Muscle of leg (tissue), 11 donors: ENCODE measurements around the gene KRTAP10-3. TPM values are rescaled to one million over a fixed set of nuclear protein-coding genes. Genes with fewer than 3 reads are reported as not detected.
A peak's percentile ranks its signal among the peaks of the same experiment; 100 is the strongest.

Experiments used
- DNase-seq: peaks from one replicate; pipeline ENCODE4 v3.0.0; 2013
- H3K27ac ChIP-seq: one replicate; pipeline ENCODE4 v1.5.1; 2013; ENCODE audit warnings: mild to moderate bottlenecking, low read length, control low read depth
- H3K27me3 ChIP-seq: one replicate; pipeline ENCODE4 v1.6.1; 2013; ENCODE audit warnings: low read length; ENCODE audit not compliant: control insufficient read depth, insufficient read depth
- H3K36me3 ChIP-seq: one replicate; pipeline ENCODE4 v1.6.1; 2013; ENCODE audit warnings: low read length; ENCODE audit not compliant: control insufficient read depth, insufficient read depth
- H3K4me1 ChIP-seq: one replicate; pipeline ENCODE4 v1.6.1; 2013; ENCODE audit warnings: low read length; ENCODE audit not compliant: control insufficient read depth, insufficient read depth
- H3K4me3 ChIP-seq: one replicate; pipeline ENCODE4 v1.5.1; 2013; ENCODE audit warnings: low read length, control low read depth
- H3K9me3 ChIP-seq: replicated peaks from 2 replicates; pipeline ENCODE4 v1.6.1; 2013; ENCODE audit warnings: low read depth, low read length; ENCODE audit not compliant: control insufficient read depth
- WGBS: methylation state at CpG from one replicate; pipeline ENCODE4 v1.1.5; 2013; ENCODE audit warnings: missing lambda C conversion rate; ENCODE audit not compliant: insufficient coverage; 5-methylcytosine and 5-hydroxymethylcytosine counted together
- polyA plus RNA-seq, 8 donors: library from polyadenylated mRNA; unstranded; fragments of 120-200 nt; gene quantifications; one replicate each; pipeline versions ENCODE4 v1.2.1 to v1.2.3, GENCODE V29; 2013; ENCODE audit warnings: inconsistent platforms in 1 of 8, low replicate concordance in 1 of 8; ENCODE audit not compliant: insufficient read length in 8 of 8, insufficient read depth in 1 of 8
- total RNA-seq: library from RNA; stranded (reverse); fragments of 120-200 nt; gene quantifications from one replicate; pipeline ENCODE4 v1.2.4, GENCODE V29; 2013

The KRTAP10-3 gene
- total and polyA plus RNA-seq, 9 donors: not detected

DNA sequence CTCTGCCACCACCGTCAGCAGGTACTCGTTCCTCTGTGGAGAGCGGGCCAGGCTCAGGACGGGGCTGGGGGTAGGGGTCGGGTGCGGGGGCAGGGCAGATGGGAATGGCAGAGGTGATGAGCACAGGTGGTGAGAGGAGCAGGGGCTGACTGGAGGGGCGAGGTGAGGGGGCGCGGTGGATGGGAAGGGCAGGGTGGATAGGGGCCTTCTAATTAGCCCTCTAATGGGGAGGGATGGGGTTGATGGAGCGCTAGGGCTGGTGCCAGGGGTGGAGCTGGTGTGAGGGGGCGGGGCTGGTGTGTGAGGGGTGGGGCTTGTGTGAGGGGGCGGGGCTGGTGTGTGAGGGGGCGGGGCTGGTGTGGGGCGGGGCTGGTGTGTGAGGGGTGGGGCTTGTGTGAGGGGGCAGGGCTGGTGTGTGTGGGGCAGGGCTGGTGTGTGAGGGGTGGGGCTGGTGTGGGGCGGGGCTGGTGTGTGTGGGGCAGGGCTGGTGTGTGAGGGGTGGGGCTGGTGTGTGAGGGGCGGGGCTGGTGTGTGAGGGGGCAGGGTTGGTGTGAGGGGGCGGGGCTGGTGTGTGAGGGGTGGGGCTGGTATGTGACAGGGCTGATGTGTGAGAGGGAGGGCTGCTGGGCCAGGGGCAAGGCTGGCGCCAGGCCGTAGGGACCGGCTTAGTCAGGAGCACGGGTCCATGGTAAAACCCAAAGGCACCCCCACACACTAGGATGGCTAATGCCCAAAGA, 24.5 kb downstream of the KRTAP10-3 start:
- no peaks in the 10 kb centered on the region for H3K9me3 ChIP-seq
- no peak overlapping the region for H3K4me3 ChIP-seq
- H3K27ac ChIP-seq: no peak overlapping the region
- peaks cover 2% of the 10 kb centered on the region for H3K27me3 ChIP-seq
- H3K36me3 ChIP-seq: no peaks in the 10 kb centered on the region
- H3K4me1 ChIP-seq: peaks cover 10% of the 10 kb centered on the region
- 93% methylated on average over 8 of the region's 21 CpGs for WGBS
- DNase-seq: no peak

DNA sequence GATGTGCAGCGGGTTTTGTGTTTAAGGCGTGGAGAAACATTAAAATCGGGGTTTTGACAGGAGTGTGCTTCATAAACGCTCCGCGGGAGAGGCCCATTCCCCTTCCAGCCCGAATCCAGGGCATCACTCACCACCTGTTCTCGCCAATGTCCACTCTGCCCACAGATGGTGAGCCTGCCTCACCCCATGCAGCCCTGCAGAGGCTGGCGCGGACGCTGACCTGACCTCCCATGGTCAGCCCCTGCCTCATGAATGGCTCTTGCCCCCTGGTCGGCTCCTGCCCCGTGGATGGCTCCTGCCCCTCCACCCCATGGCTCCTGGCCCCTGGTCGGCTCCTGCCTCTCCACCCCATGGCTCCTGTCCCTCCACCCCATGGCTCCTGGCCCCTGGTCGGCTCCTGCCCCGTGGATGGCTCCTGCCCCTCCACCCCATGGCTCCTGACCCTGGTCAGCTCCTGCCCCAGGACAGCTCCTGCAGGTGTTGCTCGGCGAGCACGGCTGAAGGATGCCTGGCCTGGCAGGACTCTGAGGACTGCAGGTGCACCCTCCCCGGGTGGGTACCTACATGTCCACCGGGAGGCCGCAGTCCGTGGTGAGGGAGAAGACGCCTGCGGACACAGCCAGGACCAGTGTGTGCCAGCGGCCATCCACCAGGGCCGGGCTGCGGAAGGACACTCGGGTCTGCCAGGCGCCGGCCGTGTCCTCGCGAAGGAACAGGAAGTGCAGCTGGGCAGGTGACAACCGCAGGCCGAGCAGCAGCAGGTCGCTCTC, 25.3 kb downstream of the KRTAP10-3 start:
- peaks cover 10% of the 10 kb centered on the region for H3K4me1 ChIP-seq
- H3K27me3 ChIP-seq: peaks cover 2% of the 10 kb centered on the region
- no peaks in the 10 kb centered on the region for H3K36me3 ChIP-seq
- 88% methylated on average over 34 of the region's 37 CpGs for WGBS
- no peak for DNase-seq
- no peaks in the 10 kb centered on the region for H3K9me3 ChIP-seq
- no peak overlapping the region for H3K27ac ChIP-seq
- no peak overlapping the region for H3K4me3 ChIP-seq

DNA sequence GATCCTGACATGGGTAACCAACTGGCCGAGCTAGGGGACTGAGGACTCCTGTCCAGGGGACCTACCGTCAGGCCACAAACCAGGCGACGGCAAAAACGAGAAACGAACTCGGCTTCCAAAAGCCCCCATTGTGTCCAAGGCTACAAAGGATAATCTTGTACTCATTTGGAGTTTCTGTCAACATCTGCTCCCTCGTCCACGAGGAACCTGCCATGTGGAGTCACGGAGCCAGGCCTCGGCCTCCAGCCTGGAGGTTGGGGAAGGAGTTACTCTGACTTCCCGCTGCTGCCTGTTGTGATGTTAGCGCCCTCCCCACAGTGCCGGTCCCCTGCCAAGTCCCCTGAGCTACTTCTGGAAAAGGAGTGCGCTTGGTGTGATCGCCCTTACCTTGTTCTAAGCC, 25.9 kb downstream of the KRTAP10-3 start:
- Histone ChIP-seq H3K9me3 (no peaks in the 10 kb centered on the region), H3K4me3 (no peak overlapping the region), H3K27ac (no peak overlapping the region), H3K36me3 (no peaks in the 10 kb centered on the region), H3K27me3 (peaks cover 2% of the 10 kb centered on the region), H3K4me1 (peaks cover 10% of the 10 kb centered on the region)
- 80% methylated on average over 15 of the region's 16 CpGs for WGBS
- no peak for DNase-seq

DNA sequence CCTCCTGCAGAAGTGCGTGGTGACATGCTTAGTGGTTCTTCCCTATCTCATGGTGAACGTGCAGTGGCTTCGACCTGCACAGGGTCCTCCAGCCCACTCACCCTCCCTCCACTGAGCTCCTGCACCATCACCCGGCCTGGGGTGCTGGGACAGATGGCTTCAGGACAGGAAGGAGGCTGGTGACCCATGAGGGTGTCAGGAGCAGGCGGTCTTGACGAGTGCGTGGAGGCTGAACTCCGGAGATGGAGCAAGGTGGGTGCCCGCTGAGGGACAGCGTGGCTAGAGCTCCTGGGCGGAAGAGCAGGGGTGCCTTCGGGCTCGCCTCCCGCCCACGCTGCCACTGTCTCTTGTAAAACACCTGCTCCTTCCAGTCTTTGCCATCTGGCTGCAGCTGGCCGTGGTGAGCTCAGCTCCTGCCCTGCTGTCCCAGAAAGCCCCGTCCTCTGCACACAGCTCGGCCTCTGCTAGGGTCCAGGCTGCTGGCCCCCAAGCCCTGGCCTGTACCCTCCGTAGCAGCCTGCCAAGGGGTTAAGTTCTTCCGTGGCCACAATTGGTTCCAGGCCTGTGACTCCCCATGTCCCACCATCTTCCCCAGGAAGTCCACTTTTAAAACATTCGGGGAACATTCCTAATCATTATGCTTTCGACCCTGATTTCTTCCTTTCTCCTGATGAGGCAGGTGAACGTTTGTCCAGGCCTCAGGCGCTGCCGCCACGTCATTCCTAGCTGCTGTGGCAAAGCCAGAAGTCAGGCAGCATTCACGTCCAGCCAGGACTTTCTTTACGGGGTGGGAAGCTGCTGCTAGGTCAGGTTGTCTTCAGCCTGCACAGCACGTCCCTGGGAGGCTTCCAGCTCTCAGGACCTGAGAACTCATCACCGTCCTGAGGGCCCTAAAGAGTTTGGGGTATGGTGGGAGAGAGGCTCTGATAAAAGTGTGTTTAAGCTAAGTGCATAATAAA, 26.7 kb downstream of the KRTAP10-3 start:
- H3K27me3 ChIP-seq: peaks cover 2% of the 10 kb centered on the region
- no peak overlapping the region for H3K27ac ChIP-seq
- H3K4me1 ChIP-seq: peaks cover 10% of the 10 kb centered on the region
- H3K9me3 ChIP-seq: no peaks in the 10 kb centered on the region
- no peaks in the 10 kb centered on the region for H3K36me3 ChIP-seq
- WGBS: 60% methylated on average over 25 of the region's 30 CpGs
- H3K4me3 ChIP-seq: no peak overlapping the region
- DNase-seq: peak; percentile 37

- peaks cover 2% of the 10 kb centered on the region for H3K27me3 ChIP-seq
- DNase-seq: no peak
- 89% methylated on average over 22 of the region's 23 CpGs for WGBS
Observed at GRCh38 chr21:44530903-44531605, 27.5 kb downstream of the KRTAP10-3 start.

DNA sequence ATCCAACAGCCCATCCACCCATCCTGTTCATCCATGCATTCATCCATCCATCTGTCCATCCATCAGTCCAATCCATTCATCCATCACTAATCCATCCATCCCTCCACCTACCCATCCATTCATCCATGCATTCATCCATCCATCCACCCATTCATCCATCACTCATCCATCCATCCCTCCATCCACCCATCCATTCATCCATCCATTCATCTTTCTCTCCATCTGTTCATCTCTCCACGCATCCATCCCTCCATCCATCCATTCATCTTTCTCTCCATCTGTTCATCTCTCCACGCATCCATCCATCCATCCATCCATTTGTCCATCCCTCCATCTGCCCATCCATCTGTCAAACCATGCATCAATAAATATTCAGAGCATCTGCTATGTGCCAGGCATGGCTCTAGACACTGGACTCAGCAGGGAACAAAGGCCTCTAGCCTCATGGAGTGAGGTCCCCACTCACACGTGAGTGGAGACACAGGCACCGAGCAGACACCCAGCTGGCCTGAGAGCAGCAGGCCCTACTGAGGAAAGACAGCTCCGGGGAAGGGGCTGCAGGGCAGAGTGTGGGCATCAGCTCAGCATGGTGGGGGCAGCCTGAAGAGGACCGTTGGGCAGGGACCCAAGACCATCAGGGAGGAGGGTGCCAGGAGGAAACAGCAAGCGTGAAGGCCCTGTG, 28.2 kb downstream of the KRTAP10-3 start:
- Histone ChIP-seq H3K9me3 (no peaks in the 10 kb centered on the region), H3K27me3 (peaks cover 2% of the 10 kb centered on the region), H3K4me1 (peaks cover 10% of the 10 kb centered on the region), H3K27ac (no peak overlapping the region), H3K4me3 (no peak overlapping the region), H3K36me3 (no peaks in the 10 kb centered on the region)
- no peak for DNase-seq
- 82% methylated on average over 7 of the region's 7 CpGs for WGBS

More at GRCh38 chr21:44530903-44531605, 27.5 kb downstream of the KRTAP10-3 start:
- H3K9me3 ChIP-seq: no peaks in the 10 kb centered on the region
- no peak overlapping the region for H3K27ac ChIP-seq
- no peak overlapping the region for H3K4me3 ChIP-seq
- H3K36me3 ChIP-seq: no peaks in the 10 kb centered on the region
- peaks cover 10% of the 10 kb centered on the region for H3K4me1 ChIP-seq

DNA sequence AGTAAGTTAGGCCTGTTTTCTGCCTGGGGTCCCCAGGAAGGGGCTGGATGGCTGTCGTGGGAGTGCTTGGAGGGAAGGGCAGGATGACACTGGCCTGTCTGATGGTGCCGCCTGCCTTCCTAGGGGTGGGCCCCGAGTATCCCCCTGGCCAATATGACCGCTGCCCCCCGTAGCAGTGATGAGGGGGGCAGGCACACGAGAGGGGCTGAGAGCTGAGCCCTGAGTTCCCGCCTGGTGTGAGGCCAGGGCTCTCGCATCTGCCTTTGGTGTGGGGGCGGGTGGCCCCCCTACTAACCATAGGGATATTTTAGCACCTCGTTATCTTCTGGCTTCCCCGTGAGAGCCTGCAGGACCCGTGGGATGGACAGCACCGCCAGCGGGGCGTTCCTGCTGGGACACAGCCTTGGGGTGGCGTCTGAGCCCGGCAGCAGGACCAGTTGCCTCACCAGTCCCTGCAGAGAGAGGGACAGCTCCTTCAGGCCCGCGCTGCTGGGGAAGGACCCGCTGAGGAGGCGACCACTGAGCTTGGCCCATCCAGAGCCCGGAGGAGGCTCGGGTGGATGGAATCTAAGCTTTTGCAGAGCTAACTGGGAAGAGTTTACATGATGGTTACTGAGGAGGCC, 29.0 kb downstream of the KRTAP10-3 start:
- Histone ChIP-seq H3K4me3 (no peak overlapping the region), H3K27me3 (peaks cover 2% of the 10 kb centered on the region), H3K27ac (no peak overlapping the region), H3K4me1 (peaks cover 10% of the 10 kb centered on the region), H3K36me3 (no peaks in the 10 kb centered on the region), H3K9me3 (no peaks in the 10 kb centered on the region)
- no peak for DNase-seq
- 66% methylated on average over 19 of the region's 23 CpGs for WGBS

GRCh38 chr21:44529011-44529421, 29.6 kb downstream of the KRTAP10-3 start:
- H3K4me1 ChIP-seq: peaks cover 10% of the 10 kb centered on the region
- no peaks in the 10 kb centered on the region for H3K36me3 ChIP-seq
- 92% methylated on average over 6 of the region's 17 CpGs for WGBS
- no peak overlapping the region for H3K27ac ChIP-seq
- peaks cover 2% of the 10 kb centered on the region for H3K27me3 ChIP-seq
- no peak for DNase-seq
- H3K4me3 ChIP-seq: no peak overlapping the region
- H3K9me3 ChIP-seq: peaks cover 1% of the 10 kb centered on the region

- peaks cover 4% of the 10 kb centered on the region for H3K9me3 ChIP-seq
- H3K36me3 ChIP-seq: no peaks in the 10 kb centered on the region
- no peak overlapping the region for H3K27ac ChIP-seq
- H3K27me3 ChIP-seq: peaks cover 2% of the 10 kb centered on the region
- DNase-seq: no peak
- 87% methylated on average over 7 of the region's 10 CpGs for WGBS
- no peak overlapping the region for H3K4me3 ChIP-seq
- peaks cover 10% of the 10 kb centered on the region for H3K4me1 ChIP-seq
Observed at GRCh38 chr21:44528634-44528995, 30.0 kb downstream of the KRTAP10-3 start.
